ENCODE measurements around the gene TRIM28.

DNA sequence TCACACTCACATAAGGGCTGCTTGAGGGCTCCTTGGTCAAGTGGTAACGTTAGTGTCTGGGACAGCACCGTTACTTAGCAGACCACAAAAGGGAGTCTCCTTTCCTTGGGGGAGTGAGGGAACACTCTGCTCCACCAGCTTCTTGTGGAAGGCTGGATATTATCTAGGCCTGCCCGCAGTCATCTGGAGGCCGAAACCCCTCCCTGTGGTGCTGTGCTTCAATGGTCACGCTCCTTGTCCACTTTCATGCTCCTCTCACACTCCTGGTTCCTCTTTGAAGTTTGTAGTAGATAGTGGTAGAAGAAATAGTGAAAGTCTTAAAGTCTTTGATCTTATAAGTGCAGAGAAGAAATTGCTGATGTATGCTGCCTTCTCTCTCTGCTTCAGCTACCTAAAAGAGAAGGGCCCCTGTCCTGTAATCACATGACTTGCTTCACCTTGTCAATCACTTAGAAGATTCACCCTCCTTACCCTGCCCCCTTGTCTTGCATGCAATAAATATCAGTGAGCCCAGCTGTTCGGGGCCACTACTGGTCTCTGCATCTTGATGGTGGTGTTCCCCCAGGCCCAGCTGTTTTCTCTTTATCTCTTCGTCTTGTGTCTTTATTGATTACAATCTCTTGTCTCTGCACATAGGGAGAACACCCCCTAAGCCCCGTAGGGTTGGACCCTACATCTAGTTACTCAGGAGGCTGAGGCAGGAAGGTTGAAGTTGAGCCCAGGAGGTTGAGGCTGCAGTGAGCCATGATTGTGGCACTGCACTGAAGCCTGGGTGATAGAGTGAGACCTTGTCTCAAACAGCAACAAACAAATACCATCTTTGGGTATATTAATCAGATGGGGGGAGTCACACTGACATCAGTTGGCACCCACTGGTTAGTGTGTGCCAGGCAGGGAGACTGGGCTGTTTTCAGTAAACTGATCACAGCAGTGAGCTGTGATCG lies 40.9 kb downstream of the TRIM28 start:
- TF ChIP-seq, protein P1, sequence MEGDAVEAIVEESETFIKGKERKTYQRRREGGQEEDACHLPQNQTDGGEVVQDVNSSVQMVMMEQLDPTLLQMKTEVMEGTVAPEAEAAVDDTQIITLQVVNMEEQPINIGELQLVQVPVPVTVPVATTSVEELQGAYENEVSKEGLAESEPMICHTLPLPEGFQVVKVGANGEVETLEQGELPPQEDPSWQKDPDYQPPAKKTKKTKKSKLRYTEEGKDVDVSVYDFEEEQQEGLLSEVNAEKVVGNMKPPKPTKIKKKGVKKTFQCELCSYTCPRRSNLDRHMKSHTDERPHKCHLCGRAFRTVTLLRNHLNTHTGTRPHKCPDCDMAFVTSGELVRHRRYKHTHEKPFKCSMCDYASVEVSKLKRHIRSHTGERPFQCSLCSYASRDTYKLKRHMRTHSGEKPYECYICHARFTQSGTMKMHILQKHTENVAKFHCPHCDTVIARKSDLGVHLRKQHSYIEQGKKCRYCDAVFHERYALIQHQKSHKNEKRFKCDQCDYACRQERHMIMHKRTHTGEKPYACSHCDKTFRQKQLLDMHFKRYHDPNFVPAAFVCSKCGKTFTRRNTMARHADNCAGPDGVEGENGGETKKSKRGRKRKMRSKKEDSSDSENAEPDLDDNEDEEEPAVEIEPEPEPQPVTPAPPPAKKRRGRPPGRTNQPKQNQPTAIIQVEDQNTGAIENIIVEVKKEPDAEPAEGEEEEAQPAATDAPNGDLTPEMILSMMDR (IDR thresholded peaks at IDR 0.05; ENCODE audit: low read depth, low read length, missing input control), result no peak
- no peak for TF ChIP-seq JUND (IDR thresholded peaks at IDR 0.05)
- TF ChIP-seq, protein P2, sequence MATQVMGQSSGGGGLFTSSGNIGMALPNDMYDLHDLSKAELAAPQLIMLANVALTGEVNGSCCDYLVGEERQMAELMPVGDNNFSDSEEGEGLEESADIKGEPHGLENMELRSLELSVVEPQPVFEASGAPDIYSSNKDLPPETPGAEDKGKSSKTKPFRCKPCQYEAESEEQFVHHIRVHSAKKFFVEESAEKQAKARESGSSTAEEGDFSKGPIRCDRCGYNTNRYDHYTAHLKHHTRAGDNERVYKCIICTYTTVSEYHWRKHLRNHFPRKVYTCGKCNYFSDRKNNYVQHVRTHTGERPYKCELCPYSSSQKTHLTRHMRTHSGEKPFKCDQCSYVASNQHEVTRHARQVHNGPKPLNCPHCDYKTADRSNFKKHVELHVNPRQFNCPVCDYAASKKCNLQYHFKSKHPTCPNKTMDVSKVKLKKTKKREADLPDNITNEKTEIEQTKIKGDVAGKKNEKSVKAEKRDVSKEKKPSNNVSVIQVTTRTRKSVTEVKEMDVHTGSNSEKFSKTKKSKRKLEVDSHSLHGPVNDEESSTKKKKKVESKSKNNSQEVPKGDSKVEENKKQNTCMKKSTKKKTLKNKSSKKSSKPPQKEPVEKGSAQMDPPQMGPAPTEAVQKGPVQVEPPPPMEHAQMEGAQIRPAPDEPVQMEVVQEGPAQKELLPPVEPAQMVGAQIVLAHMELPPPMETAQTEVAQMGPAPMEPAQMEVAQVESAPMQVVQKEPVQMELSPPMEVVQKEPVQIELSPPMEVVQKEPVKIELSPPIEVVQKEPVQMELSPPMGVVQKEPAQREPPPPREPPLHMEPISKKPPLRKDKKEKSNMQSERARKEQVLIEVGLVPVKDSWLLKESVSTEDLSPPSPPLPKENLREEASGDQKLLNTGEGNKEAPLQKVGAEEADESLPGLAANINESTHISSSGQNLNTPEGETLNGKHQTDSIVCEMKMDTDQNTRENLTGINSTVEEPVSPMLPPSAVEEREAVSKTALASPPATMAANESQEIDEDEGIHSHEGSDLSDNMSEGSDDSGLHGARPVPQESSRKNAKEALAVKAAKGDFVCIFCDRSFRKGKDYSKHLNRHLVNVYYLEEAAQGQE (IDR thresholded peaks at IDR 0.05), result no peak
- no peak for TF ChIP-seq TAF1 (conservative IDR thresholded peaks at IDR 0.05)
- TF ChIP-seq, protein P3, sequence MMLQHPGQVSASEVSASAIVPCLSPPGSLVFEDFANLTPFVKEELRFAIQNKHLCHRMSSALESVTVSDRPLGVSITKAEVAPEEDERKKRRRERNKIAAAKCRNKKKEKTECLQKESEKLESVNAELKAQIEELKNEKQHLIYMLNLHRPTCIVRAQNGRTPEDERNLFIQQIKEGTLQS (IDR thresholded peaks at IDR 0.05), result no peak
- no peak for TF ChIP-seq RAD21 (IDR thresholded peaks at IDR 0.05)
- no peak for TF ChIP-seq YY1 (IDR thresholded peaks at IDR 0.05)
- TF ChIP-seq, protein P4, sequence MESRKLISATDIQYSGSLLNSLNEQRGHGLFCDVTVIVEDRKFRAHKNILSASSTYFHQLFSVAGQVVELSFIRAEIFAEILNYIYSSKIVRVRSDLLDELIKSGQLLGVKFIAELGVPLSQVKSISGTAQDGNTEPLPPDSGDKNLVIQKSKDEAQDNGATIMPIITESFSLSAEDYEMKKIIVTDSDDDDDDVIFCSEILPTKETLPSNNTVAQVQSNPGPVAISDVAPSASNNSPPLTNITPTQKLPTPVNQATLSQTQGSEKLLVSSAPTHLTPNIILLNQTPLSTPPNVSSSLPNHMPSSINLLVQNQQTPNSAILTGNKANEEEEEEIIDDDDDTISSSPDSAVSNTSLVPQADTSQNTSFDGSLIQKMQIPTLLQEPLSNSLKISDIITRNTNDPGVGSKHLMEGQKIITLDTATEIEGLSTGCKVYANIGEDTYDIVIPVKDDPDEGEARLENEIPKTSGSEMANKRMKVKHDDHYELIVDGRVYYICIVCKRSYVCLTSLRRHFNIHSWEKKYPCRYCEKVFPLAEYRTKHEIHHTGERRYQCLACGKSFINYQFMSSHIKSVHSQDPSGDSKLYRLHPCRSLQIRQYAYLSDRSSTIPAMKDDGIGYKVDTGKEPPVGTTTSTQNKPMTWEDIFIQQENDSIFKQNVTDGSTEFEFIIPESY (IDR thresholded peaks at IDR 0.05), result no peak
- no peak for TF ChIP-seq GABPA (IDR thresholded peaks at IDR 0.05 in 1 of 2, conservative IDR thresholded peaks at IDR 0.05 in 1 of 2)
- TF ChIP-seq FOXA1 (IDR thresholded peaks at IDR 0.05), result no peak
- TF ChIP-seq, protein P5, sequence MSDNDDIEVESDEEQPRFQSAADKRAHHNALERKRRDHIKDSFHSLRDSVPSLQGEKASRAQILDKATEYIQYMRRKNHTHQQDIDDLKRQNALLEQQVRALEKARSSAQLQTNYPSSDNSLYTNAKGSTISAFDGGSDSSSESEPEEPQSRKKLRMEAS (IDR thresholded peaks at IDR 0.05), result no peak
- no peak for TF ChIP-seq SP1 (IDR thresholded peaks at IDR 0.05)
- no peak for TF ChIP-seq EGR1 (IDR thresholded peaks at IDR 0.05; ENCODE audit: low read depth in 2 of 2)
